HG03432 (cell line): Measurements from ENCODE around the gene DENND2D.

Source experiments
- ATAC-seq: cut with Tn5 transposase; IDR thresholded peaks from one replicate; pipeline ENCODE4 v1.9.1; 2021; ENCODE audit warnings: mild to moderate bottlenecking, moderate library complexity; ENCODE audit not compliant: unreplicated experiment

DENND2D gene

GRCh38 chr1:111199881-111200801 lies at the start of gene DENND2D:
Gene DENND2D (minus strand): TSS chr1:111200646. CDS start chr1:111200459, 187 bp downstream.
- no peak for ATAC-seq

DNA sequence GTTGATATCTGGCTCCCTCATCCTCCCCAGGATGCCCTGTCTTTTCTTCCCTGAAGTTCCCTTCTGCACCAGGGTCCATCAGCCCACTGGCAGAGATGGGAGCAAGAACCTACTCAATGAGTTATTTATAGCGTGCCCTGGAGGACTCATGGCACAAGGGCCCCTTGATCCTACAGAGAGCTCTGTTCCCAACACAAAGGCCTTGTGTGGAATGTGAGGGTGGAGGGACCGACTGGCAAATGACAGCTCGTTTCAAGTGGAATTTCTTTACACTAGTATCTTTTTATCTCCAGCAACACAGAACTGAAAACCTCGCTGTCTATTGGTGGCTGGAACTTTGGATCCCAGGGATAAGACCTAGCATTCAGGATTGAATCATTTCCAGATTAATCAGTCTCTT lies 49.5 kb upstream of the DENND2D start:
- no peak for ATAC-seq

DNA sequence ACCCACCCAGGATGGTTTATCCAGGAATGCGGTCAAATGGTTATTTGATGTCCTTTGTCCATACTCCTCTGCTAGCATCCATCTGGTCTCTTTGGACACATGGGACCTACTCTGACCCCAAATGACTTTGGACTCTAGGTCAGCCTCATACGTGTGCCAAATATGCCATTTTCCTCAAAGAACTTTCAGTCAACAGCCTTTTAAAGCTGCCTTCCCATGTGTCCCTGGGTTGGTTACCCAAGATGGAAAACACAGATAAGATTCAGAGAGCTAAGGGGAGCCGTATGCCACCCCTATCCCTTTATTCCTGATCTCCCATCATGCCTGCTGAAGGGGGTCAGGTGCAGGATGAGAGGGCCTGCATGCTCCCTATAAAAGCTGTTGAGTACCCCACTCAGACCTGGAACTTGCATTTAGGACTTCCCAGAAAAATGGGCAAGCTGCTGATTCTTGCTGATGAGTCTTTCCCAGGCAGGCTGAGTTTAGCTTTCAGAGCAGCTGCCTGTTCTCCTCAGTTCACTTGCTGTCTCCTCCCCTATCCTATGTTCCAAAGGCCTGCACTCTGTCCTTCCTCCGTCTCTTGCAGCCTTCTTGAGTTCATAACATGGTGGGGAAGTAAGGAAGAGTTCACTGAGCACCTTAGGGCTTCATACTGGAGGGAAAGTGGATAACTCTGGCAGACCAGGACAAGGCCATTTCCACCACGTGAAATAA lies 46.8 kb upstream of the DENND2D start:
- no peak for ATAC-seq

DNA sequence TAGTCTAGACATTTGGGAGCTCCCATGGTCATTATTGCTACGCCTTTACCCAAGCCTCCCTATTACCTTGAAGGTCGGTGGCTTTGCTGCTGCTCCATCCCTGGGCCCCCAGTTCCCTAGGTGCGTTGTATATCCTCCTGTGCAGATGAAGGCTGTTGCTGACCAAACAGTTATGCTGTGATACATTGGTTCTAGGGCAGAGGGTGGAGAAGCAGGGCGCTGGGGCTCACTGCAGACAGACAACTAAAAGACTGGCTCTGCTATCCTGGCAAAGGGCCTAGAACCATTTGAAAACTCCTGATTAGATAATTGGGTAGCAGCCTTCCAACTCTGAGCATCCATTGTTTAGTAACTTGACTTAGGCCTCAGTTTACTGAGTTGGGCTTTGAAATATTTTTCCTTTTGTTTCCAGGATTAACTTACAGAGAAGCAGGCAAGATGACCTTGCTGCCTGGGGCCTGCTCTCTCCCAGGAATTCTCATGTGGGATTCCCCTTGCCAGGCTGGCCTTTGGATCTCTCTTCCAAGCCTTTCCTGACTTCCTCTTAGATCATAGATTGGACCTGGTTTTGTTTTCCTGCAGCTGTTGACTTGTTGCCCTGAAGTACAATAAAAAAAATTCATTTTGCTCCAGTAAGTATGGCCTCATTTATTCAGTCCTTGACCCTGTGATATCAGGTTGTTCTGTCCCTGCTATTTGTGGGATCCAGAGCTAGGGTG lies 42.5 kb upstream of the DENND2D start:
- ATAC-seq: no peak

DNA sequence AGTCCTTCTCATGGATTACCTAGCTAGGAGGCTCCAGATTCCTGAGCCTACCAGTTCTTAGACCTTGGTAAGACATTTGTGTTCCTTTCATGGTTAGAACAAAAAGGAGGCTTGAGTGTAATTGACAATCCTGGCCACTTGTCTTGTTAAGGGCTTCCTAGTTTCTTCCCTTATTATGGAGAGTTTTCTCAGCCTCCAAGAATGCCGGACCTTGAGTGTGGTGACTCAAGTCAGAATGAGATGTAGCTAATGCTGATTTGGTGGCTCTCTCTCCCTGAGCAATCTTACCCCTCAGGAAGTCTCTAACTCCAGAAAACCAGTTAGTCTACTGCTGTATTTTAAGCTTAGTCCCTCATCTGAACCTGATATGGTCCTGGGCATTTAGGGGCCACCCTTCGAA lies 41.4 kb upstream of the DENND2D start:
- no peak for ATAC-seq

GRCh38 chr1:111238056-111238795 lies 37.8 kb upstream of the DENND2D start:
- no peak for ATAC-seq

DNA sequence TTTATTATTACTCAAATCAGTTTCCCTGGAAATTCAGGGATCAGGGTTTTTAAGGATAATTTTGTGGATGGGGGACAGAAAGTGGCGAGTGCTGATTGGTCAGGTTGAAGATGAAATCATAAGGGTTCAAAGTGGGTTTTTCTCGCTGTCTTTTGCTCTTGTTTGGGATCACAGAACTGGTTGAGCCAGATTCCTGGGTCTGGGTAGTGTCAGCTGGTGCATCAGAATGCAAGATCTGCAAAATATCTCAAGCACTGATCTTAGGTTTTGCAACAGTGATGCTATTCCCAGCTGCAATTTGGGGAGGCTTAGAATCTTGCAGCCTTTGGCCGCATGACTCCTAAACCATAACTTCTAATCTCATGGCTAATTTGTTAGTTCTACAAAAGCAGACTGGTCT lies 36.4 kb upstream of the DENND2D start:
- no peak for ATAC-seq

DNA sequence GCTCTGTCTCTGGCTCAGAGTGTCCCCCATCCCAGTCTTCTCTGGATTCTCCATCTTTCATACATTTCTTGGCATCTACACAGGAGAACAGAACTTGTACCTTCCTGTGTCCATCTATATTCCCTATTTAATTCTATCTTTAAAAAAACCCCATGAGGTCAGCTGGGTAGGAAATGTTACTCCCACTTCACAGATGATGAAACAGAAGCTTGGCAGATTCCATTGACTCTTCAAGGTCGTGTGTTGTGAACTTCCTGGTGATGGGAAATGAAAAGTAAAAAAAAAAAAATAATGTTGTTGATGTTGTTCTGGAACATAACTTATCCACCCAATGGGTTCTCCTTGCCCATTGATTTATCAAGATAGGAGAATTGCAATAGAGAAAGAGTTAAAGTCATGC lies 35.9 kb upstream of the DENND2D start:
- ATAC-seq: no peak

DNA sequence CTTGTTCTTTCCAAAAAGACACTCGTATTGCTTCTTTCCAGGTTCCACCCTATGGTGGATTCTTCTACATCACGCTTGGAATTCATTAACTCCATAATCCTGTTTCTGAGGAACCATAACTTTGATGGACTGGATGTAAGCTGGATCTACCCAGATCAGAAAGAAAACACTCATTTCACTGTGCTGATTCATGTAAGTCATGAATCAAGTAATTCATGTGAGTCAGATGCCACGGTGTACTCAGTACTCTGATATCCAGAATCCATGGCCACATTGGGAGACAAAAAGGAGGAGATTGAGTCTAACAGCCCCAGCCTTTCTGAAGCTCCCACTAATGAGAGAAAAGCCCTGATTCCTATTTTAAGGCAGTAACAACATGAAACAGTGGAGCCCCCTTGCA lies 34.4 kb upstream of the DENND2D start:
- ATAC-seq: no peak

DNA sequence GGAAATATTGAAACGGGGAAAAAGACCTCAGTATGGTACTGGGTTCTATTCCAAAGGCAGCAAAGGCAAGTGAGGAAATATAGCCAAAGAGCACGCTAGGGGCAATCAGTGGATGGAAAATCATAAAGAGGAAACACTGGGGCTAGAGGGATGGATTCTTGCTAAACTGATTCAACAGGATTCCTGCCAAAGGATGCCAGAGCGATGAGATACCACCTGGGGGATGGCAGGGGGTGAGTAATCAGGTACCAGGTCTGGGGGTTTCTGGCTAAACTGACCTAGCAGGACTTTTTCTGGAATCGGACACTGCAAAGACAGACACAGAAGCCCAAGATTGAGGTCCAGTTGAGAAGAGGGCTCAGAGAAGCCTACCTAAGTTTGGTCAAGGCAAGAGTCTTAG lies 33.8 kb upstream of the DENND2D start:
- no peak for ATAC-seq

DNA sequence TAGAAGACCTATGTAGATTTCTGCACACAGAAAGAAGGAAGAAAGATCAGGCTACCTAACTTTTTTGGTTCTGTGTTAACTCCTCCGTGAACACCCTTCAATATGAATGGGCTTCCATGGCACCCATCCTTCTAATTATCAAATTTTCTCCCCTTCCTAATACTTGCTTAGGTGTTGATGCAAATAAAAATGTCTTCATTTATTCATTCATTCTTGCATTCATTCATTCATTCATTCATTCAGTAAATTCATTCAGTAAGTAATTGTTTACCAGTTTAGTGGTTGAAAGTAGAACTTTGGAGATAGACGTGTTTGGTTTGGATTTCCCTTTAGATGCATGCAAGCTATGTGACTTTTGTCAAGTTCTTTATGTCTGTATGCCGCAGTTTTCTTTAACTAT lies 31.7 kb upstream of the DENND2D start:
- ATAC-seq: no peak

DNA sequence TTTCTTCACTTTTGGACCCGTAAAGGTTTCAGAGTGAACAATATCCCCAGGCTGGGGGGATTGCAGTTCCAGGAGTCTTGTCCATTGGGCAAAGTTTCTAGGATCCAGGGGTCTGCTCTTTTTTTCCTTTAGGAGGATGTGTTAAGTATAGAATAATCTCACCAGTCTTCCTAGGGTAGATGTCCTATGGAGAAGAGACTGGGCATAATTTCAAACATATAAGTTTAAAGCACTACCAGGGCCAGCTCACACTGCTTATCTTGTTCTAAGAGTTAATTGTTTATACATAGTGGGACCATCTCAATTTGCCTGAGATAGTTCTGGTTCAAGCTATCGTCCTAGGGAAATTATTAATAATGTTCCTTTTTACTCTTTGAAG lies 28.3 kb upstream of the DENND2D start:
- ATAC-seq: no peak

GRCh38 chr1:111227851-111228747 lies 27.7 kb upstream of the DENND2D start:
- no peak for ATAC-seq

- ATAC-seq: no peak
Observed at GRCh38 chr1:111227434-111227833, 27.0 kb upstream of the DENND2D start, which contains the start of gene CHI3L2. Gene CHI3L2 (plus strand): TSS chr1:111227713. CDS start chr1:111227730, 17 bp downstream.

- ATAC-seq: no peak
Observed at GRCh38 chr1:111225717-111226400, 25.4 kb upstream of the DENND2D start.

GRCh38 chr1:111225091-111225490 lies 24.6 kb upstream of the DENND2D start:
- no peak for ATAC-seq

DNA sequence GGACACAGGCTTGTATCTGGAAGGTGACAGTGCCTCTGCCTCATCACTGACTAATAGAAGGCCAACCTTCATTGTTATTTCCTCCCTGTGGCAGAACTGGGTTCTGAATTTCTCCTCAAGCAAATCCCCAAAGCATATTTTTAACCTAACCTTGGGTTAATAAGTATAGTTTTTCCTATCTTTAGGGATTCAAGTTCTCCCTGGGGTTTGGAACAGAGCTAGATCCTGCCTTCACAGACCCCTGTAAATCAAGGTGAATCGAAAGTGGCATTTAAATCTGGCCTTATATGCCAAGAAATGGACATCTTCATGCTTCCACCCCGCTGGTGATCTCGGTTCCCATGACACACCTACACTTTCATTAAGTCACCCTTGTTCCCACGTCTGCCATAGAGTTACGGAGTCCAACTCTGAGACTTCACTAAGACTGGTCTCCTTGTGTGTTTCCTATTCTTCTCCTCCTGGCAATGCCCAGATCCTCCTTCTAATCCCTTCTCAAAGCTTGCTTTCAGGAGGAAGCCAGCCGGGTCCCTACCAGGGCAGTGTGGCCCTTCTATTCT lies 22.8 kb upstream of the DENND2D start:
- ATAC-seq: no peak

GRCh38 chr1:111222308-111223125 lies 22.1 kb upstream of the DENND2D start:
- peak; percentile 31 for ATAC-seq
